GM19099 (cell line): ENCODE data around the gene IFNK.

ENCODE experiments used
- POLR2A ChIP-seq: IDR thresholded peaks from 3 replicates; pipeline ENCODE4 v1.6.1; 2011; ENCODE audit warnings: low read depth; ENCODE audit not compliant: insufficient read length; ENCODE audit errors: extremely low read depth

The IFNK gene

DNA sequence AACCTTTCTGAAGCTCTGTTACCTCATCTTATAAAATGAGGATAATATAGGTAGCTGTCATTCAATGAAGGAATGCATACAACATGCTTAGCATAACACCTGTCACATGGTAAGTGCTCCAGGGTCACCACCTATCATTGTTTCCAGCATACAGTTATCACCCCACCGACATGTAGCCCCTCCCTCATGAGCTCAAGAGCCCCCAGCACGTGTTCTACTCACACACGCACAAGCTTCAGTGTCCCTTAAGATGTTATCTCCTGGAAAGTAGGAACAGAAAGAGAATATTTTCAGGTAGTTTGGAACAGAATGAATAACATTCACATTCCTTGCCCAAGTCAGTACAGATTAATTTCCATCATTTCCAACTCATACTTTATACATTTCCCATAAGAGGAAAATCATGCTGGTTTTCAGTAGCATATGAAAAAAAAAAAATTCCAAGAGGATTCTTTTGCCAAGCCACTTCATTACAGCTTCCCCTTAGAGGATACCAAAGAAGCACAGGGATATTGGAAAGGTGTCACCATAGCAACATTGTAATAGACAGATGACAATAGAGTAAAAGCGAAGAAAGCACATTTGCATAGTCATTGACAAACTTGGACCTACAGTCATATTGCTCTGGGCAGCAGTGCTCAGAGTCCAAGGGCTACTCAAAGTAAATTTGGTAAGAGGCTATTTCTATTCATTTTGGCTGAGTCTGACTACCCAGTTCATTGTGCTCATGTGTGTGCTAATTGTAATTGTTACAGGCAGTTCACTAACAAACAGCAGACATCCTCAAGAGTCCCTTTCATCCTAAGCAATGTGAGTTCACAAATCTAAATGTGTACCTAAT, 7.0 kb downstream of the IFNK start:
- no peak for TF ChIP-seq POLR2A

DNA sequence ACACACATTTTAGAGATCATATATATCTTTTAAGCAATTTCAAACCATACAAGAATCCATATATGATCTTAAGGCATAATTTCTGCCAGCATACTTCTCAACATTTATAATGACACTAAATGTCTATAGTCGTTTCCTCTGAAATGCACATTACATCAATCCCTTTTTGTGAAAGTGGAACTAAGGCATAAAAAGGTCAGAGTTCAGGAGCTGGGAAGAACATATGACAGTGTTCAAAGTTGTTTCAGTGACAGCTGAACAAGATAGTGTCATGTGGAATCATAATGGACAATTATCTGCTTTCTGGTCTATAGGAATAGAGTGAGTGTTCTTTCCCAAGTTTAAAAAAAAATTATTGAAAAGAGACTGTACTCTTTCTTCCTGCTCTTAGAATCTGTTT, 8.0 kb downstream of the IFNK start:
- TF ChIP-seq POLR2A = no peak

DNA sequence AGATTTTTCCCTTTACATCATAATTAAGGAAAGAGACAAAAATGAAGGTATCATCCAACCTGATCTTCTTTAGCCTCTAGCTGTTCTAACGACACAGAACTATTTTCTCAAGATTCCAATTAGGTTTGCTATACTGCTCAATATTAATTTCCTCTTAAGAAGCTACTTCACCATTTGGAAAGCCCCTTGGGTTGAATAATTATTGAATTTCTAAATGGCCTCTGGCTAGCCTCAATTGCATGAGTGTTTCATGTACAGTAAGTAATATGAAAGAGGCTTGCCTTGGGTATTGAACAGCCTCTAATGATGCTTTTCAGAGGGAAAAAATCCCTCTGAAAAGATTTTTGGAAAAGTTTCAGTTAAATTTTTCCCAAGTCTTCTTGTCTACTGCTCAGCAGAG, 9.2 kb downstream of the IFNK start:
- no peak for TF ChIP-seq POLR2A

DNA sequence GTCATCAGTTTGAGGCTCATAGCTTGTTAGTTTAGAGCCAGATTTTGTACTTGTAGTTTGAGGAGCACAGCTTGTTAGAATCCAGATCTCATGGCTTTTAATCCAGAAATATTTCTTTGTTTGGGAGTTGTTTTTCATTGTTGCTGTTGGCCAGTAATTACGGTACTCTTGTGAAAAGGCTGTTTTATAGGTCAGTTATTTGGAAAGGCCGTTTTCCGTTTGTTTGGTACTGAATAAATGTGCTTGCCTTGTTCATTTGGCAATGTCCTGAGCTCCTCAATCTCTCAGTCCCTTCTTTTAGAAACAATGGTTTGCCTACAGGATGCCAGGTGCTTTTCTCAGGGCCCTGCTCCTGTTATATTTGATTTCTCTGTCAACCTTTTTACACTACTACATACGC, 10.0 kb downstream of the IFNK start:
- TF ChIP-seq POLR2A = no peak

DNA sequence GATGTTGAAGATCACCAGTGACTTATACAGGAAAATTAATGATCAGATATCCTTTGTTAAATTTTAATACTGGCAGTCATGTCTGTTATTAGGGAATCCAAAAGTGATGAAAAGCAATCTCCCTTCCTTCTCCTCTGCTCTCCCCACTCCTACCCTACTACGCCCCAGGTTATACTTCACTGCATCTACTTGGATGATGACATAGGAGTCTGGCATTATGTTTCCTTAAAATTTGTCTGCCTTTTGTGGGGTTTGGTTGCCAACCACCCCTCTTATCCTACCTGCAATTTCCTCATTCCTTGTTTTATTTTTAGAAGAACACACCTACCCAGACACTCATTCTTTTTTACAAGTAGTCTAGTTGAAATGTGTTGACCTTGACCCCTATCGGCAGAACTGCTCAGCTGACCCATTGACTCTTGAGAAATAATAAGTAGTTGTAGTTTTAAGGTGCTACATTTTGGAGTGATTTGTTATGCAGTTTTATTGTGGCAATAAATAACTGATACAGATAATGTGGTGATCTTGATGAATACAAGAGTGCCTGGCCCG, 10.6 kb downstream of the IFNK start:
- no peak for TF ChIP-seq POLR2A

DNA sequence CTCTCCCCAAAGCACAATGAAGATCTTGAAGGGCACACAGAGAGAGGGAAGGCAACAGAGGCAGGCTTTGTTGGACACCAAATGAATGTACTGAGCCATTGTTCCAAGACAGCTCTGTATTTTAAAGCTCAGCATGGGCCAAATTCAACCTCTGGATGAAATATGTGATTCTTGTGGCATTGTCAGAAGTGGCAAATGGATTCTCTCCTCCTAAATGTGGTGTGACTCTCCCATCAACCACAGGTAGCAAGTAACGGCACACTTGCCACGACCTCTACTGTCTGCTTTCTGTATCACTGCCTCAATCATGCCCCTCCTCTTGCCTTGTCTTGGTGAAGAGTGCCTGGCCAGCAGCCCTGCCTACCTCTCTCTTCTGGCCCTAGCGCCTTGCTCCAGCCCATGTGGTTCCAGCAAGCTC, 11.6 kb downstream of the IFNK start:
- no peak for TF ChIP-seq POLR2A

DNA sequence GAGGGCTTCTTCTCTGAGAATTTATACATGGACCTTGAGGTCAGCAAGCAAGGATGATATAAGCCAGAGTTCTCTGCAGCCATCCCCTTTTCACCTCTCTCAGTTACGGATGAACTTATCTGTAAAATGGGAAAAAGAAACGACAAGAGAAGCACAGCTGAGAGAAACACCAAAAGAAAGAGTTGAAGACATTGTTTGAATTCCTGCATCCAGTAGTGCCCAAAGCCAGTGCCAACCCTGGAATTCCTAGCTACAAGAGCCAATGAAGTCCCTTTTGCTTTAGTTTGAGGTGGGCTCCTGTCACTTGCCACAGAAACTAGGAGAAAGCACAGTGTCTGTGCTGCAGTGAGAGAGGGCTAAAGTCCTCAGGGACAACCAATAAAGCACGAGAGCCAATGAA, 12.1 kb downstream of the IFNK start:
- TF ChIP-seq POLR2A = no peak

DNA sequence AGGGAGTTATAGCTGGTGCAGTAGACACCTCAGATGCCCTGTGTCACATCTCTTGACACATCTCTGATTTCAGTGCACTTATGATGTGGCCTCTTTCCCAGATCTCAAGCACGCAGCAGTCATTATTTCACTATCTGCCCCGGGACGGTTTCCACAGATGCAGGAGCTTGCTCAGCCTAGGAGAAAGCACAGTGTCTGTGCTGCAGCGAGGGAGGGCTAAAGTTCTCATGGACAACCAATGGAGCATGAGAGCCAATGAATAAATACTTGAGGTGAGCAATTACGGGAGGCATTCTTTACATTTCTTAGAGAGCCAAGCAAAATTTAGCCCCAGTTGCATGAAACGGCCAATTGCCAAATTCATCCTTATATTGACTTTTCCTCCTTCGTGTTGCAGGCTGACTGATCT, 12.9 kb downstream of the IFNK start:
- no peak for TF ChIP-seq POLR2A

DNA sequence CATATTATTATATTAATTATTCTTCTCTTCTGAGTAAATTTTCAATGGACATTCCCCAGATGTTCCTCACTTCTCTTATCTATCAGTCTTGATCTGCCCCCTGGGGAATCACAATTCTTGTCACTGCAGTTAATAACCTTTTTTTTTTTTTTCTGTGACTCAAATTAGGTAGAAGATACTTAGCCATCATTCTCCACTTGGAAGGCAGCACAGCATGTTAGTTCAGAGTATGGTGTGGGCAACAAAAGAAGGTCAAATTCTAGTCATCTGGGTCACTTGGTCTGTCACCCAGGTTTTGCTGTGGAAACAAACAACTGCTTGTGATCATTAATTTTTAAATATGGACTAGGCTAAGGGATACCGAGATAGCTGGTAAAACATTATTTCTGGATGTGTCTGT, 13.7 kb downstream of the IFNK start:
- no peak for TF ChIP-seq POLR2A

DNA sequence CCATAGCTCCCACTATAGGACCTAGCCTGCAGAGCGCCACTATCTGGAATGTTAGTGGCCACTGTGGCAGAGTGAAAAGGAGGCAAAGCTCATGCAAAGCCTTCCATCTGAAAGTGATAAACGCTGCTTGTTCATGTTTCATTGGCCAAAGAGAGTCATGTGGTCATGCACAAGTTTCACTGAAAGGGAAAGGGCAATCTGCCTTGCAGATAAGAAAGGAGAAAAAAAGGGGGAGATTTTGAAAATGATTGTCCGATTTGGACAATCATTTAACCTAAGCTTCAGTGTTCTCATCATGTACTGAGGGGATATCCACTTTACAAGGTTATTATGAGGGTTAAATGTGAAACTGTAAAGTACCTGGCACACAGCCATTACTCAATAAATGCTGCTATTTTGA, 14.6 kb downstream of the IFNK start:
- no peak for TF ChIP-seq POLR2A

DNA sequence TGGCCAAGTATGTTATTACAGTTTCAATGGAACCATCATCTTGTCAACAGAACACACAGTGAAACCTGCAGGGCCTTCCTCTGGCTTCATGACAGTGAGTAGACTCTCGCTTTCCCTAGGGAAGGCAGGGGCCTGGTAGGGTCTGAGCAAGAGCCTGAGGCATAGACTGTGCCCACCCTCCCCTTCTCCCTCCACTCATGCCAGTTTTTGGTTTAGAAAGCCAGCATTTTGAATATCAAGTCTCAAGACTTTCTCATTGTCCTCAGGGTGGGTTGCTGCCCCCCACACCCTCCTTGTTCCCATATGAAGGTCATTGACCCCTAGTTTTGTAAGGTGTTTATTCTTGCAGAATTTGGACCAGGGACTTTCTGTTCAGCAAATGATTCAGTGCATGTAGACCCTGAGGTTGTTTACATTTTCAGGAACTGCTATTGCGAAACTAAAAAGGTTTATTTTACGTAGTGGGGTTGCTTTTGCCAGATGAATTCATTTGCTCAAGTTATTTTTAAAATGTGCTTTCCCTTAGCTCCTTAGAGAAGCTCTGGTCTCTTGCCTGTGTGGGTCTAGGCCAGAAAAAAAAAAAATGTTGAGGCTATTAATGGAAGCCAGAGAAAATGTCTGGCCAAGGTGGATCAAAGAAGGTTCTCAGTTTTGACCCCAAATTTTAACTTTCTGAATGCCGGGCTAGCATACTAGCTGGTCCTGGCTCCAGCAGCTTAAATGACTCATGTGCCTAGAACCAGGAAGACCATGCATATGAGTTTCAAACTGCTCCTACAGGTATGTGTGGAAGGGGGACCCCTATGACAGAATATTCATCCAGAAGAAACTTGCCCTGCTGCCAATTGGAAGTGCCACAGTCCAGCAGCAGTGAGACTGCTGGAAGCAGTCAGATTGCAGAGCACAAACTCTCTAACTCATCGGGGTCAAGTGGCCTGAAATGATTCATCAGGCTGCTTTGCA, 15.7 kb downstream of the IFNK start:
- no peak for TF ChIP-seq POLR2A

DNA sequence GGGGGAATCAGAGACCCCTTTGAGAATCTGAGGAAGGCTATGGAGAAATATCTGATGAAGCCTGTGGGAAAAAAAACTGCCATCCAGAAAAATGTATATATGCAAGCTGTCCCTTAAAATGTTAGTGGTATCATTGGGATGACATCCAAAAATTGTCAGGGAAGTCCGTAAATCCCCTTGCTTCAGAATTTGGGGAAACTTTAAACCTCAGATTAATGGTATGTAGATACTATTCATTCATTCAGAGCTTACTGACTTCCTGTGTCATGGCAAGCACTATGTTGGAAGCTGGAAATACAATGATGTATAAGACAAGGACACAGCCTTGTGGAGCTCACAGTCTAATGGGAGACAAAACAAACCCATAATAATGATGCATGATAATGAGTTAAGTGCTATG, 16.4 kb downstream of the IFNK start:
- TF ChIP-seq POLR2A = no peak

DNA sequence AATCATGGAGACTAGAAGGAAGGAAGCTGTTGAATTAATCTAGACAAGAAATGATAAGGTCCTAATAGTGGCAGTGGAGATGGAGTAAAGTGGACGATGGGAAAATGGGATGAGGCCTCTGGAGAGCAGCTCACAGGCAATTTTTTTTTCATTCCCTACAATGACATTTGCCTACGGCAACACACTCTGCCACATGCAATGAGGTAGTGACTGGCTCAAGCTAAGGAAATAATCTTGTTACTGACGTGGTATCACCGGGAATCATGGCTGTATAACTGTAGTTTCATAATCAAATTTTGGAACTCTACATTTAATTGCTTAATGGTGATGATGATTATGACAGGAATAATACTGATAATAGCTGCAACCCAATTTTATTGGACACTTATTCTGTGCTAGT, 17.6 kb downstream of the IFNK start:
- no peak for TF ChIP-seq POLR2A

DNA sequence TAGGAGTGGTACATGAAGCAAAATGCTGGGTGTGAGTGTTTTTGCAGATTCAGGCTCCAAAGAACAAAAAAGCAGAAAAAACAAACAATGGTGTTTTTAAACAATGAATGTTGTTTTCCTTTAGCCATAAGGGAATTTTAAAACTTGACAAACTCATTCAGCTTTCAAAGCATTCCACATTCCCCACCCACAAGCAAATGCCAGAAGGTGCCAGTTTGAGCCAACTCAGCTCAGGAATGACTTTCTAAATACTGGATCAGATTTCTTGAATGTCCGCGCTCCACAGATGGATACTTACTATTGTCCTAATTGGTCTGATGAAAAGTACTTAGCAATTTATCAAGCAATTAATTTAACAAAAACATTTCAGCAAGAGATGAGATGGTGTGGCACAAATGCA, 18.4 kb downstream of the IFNK start:
- no peak for TF ChIP-seq POLR2A

DNA sequence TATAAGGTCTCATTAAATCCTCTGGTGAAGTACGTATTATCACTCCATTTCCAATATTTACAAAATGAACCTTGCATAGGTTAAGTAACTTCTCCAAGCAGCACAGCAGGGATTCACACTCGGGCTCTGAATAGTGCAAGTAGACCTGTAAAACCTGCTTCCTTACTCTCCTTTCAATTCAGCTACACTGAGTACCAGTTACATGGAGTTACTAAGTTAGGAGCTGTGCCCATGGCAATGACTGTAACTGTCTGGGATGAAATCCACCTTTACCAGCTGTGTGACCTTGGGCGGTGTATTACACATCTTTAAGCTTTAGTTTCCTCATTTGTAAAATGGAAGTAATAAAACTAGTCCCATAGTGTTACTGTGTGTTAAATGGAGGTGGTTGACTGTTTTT, 21.4 kb downstream of the IFNK start:
- TF ChIP-seq POLR2A = no peak

DNA sequence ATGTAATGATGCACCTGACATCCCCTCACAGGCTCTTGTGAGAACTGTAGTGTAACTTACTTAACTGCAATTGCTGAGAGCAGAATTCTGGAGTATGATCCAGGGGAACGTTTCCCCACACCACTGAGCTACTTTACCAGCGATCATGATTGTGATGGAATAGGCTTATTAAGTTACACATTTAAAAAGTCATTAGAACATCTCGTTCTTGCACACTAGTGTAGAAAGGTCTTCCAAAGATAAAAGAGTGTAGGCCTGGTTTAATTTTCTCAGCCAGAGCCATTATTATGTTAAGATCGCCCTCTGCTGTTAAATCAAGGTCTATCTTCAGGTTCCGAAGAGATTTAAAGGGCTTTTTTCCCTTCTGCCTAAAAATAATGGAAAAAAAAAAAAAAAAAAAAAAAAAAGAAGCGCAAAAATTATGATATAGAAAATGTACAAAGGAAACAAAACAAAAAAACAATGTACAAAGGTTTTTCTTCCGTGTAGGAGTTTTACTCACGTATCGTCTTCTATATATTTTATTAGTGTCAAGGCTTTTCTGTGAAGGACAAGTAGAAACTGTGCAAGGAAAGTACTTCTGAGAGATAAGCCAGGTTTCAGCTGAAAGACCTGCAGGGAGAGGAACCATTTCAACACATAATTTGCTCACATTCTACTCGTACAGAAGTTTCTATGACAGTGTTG, 24.1 kb downstream of the IFNK start:
- no peak for TF ChIP-seq POLR2A

DNA sequence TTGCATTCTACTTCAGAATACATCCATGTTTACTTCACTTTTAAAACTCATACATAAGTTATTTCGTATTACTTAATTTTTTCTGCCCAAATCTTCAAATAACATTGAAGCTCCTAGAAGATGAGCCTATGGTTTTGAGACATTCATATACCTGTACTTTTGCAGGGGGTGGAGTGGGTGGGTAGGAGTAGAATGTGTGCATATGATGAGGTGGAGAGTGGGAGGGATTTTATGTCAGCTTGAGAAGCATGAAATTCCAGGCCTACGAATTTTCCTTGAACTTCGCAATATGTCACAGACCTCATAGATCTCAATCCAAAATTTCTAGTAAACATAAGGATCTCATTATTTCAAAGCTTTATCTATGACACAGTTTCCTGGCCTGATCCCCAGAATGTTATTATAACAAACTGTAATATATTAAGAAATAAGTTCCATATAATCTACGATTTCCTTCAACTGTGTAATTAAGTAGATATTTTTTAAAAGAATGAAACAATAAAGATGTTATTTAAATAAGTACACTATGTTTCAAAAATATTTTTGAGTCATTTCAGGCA, 25.2 kb downstream of the IFNK start:
- TF ChIP-seq POLR2A = no peak
